Measurements from ENCODE around the gene SCEL.

- TF ChIP-seq POLR2AphosphoS5 (IDR thresholded peaks at IDR 0.05; ENCODE audit: low read depth, low read length) (no peak), POLR2A (IDR thresholded peaks at IDR 0.05; ENCODE audit: low read depth, low read length) (no peak), PAX5 (IDR thresholded peaks at IDR 0.05; ENCODE audit: insufficient read depth, low read length, severe bottlenecking) (no peak), TAF1 (IDR thresholded peaks at IDR 0.05; ENCODE audit: low read depth, low read length) (no peak)
Measured at GRCh38 chr13:77507931-77508776, 27.4 kb upstream of the SCEL start.

Measured in GM12891 (cell line).